ENCODE measurements around the gene ODF2. TPM values are rescaled to one million over a fixed set of nuclear protein-coding genes. Genes with fewer than 3 reads are reported as not detected.

The ODF2 gene
- total and polyA plus RNA-seq, 2 experiments from 2014 or later = 17.5 to 26.9 TPM

GRCh38 chr9:128409450-128409849, 46.4 kb upstream of the ODF2 start:
- Histone ChIP-seq H3F3A (replicated peaks; ENCODE audit: low read depth) (peaks cover 14% of the 10 kb centered on the region; the same call in 1 of the 2 replicates), H3K4me2 (peak overlapping the region; percentile 73; the same call in 1 of the 2 replicates), H3K9me2 (ENCODE audit: insufficient read depth) (no peaks in the 10 kb centered on the region), H3K79me2 (replicated peaks; ENCODE audit: insufficient read depth) (no peaks in the 10 kb centered on the region), H3K4me3 (peak overlapping the region; percentile 43; the same call in 1 of the 2 replicates), H3K27ac (ENCODE audit: low read depth) (no peak overlapping the region), H3K4me1 (ENCODE audit: insufficient read depth) (peaks cover 39% of the 10 kb centered on the region), H3K27me3 (ENCODE audit: insufficient read depth) (peaks cover 91% of the 10 kb centered on the region), H2AFZ (no peak overlapping the region), H3K36me3 (ENCODE audit: insufficient read depth) (no peaks in the 10 kb centered on the region), H4K20me1 (replicated peaks; ENCODE audit: insufficient read depth) (no peaks in the 10 kb centered on the region; the same call in 1 of the 2 replicates)
- ATAC-seq = no peak; the same call in 2 of the 3 replicates
- Mint-ChIP-seq H3K4me3 (no peak overlapping the region), H3K36me3 (ENCODE audit: low read depth) (no peaks in the 10 kb centered on the region), H3K27me3 (ENCODE audit: insufficient read depth, low read depth, poor library complexity) (peaks cover 86% of the 10 kb centered on the region), H3K27ac (no peak overlapping the region), H3K9me3 (0 out of 3 replicates have a peak, but pooled peaks cover 2% of the 10 kb centered on the region), H3K4me1 (peaks cover 41% of the 10 kb centered on the region)
- no peak for DNase-seq (ENCODE audit: low spot score)
- no peak for TF ChIP-seq ZNF114 (CRISPR knock-in tag; IDR thresholded peaks at IDR 0.05)
- TF ChIP-seq STAT1 (IDR thresholded peaks at IDR 0.05; ENCODE audit: unreplicated experiment) = no peak
- no peak for TF ChIP-seq ZNF331 (CRISPR knock-in tag; IDR thresholded peaks at IDR 0.05; ENCODE audit: low read depth)
- TF ChIP-seq EZH2 (IDR thresholded peaks at IDR 0.05; ENCODE audit: low read depth, unreplicated experiment) = peak; percentile 9

GRCh38 chr9:128409978-128410377, 45.8 kb upstream of the ODF2 start:
- no peaks in the 10 kb centered on the region for H3K36me3 ChIP-seq (ENCODE audit: insufficient read depth)
- H3K4me3 ChIP-seq = no peak overlapping the region
- peak; percentile 11 for ATAC-seq
- H3K27ac Mint-ChIP-seq = no peak overlapping the region
- peak; percentile 71 for DNase-seq (ENCODE audit: low spot score)
- no peak overlapping the region for H3K27ac ChIP-seq (ENCODE audit: low read depth)
- peaks cover 91% of the 10 kb centered on the region for H3K27me3 ChIP-seq (ENCODE audit: insufficient read depth)
- H4K20me1 ChIP-seq (replicated peaks; ENCODE audit: insufficient read depth) = no peaks in the 10 kb centered on the region; the same call in 1 of the 2 replicates
- H3K9me2 ChIP-seq (ENCODE audit: insufficient read depth) = no peaks in the 10 kb centered on the region
- no peak overlapping the region for H3K4me3 Mint-ChIP-seq
- peaks cover 44% of the 10 kb centered on the region for H3K4me1 Mint-ChIP-seq
- H3K79me2 ChIP-seq (replicated peaks; ENCODE audit: insufficient read depth) = no peaks in the 10 kb centered on the region
- H3K36me3 Mint-ChIP-seq (ENCODE audit: low read depth) = no peaks in the 10 kb centered on the region
- H3K4me1 ChIP-seq (ENCODE audit: insufficient read depth) = peaks cover 38% of the 10 kb centered on the region
- H3K4me2 ChIP-seq = peak overlapping the region; percentile 73; the same call in 1 of the 2 replicates
- H2AFZ ChIP-seq = no peak overlapping the region
- 0 out of 3 replicates have a peak, but pooled peaks cover 2% of the 10 kb centered on the region for H3K9me3 Mint-ChIP-seq
- H3K27me3 Mint-ChIP-seq (ENCODE audit: insufficient read depth, low read depth, poor library complexity) = peaks cover 86% of the 10 kb centered on the region
- H3F3A ChIP-seq (replicated peaks; ENCODE audit: low read depth) = peaks cover 18% of the 10 kb centered on the region; the same call in 1 of the 2 replicates
- TF ChIP-seq ZNF331 (CRISPR knock-in tag; IDR thresholded peaks at IDR 0.05; ENCODE audit: low read depth) = no peak
- TF ChIP-seq CTCF (conservative IDR thresholded peaks at IDR 0.05; ENCODE audit: low read depth in 2 of 2) = peak; percentile 44 to 51

GRCh38 chr9:128411364-128412119, 44.3 kb upstream of the ODF2 start:
- no peak overlapping the region for H2AFZ ChIP-seq
- peaks cover 40% of the 10 kb centered on the region for H3K4me1 ChIP-seq (ENCODE audit: insufficient read depth)
- H3K27ac Mint-ChIP-seq = no peak overlapping the region
- no peaks in the 10 kb centered on the region for H3K9me2 ChIP-seq (ENCODE audit: insufficient read depth)
- no peaks in the 10 kb centered on the region for H3K36me3 ChIP-seq (ENCODE audit: insufficient read depth)
- peaks cover 47% of the 10 kb centered on the region for H3K4me1 Mint-ChIP-seq
- H3F3A ChIP-seq (replicated peaks; ENCODE audit: low read depth) = peaks cover 19% of the 10 kb centered on the region; the same call in 1 of the 2 replicates
- H3K27ac ChIP-seq (ENCODE audit: low read depth) = no peak overlapping the region
- peaks cover 82% of the 10 kb centered on the region for H3K27me3 Mint-ChIP-seq (ENCODE audit: insufficient read depth, low read depth, poor library complexity)
- H3K4me2 ChIP-seq = peak overlapping the region; percentile 78
- H3K79me2 ChIP-seq (replicated peaks; ENCODE audit: insufficient read depth) = no peaks in the 10 kb centered on the region
- DNase-seq (ENCODE audit: low spot score) (no peak), ATAC-seq (no peak)
- H3K27me3 ChIP-seq (ENCODE audit: insufficient read depth) = peaks cover 88% of the 10 kb centered on the region
- no peak overlapping the region for H3K4me3 Mint-ChIP-seq
- no peaks in the 10 kb centered on the region for H3K36me3 Mint-ChIP-seq (ENCODE audit: low read depth)
- H3K4me3 ChIP-seq = no peak overlapping the region
- 0 out of 3 replicates have a peak, but pooled peaks cover 2% of the 10 kb centered on the region for H3K9me3 Mint-ChIP-seq
- H4K20me1 ChIP-seq (replicated peaks; ENCODE audit: insufficient read depth) = no peaks in the 10 kb centered on the region; the same call in 1 of the 2 replicates
- TF ChIP-seq EZH2 (IDR thresholded peaks at IDR 0.05; ENCODE audit: low read depth, unreplicated experiment) = no peak
- no peak for TF ChIP-seq NANOG (IDR thresholded peaks at IDR 0.05; ENCODE audit: borderline replicate concordance)
- no peak for TF ChIP-seq CREB1 (CRISPR knock-in tag; IDR thresholded peaks at IDR 0.05; ENCODE audit: low read depth)
- no peak for TF ChIP-seq CTCF (conservative IDR thresholded peaks at IDR 0.05; ENCODE audit: low read depth in 2 of 2)
- no peak for TF ChIP-seq ETS1 (IDR thresholded peaks at IDR 0.05)

Measured in GM23338 (cell line).